ENCODE measurements around the gene ZNF383. TPM values are rescaled to one million over a fixed set of nuclear protein-coding genes. Genes with fewer than 3 reads are reported as not detected.

ZNF383 gene
- total and polyA plus RNA-seq, 9 of the 15 experiments (the other 6 are each of a cell fraction or from before 2014, with no cell fraction given) = 2.0 to 8.2 (median 5.3) TPM

DNA sequence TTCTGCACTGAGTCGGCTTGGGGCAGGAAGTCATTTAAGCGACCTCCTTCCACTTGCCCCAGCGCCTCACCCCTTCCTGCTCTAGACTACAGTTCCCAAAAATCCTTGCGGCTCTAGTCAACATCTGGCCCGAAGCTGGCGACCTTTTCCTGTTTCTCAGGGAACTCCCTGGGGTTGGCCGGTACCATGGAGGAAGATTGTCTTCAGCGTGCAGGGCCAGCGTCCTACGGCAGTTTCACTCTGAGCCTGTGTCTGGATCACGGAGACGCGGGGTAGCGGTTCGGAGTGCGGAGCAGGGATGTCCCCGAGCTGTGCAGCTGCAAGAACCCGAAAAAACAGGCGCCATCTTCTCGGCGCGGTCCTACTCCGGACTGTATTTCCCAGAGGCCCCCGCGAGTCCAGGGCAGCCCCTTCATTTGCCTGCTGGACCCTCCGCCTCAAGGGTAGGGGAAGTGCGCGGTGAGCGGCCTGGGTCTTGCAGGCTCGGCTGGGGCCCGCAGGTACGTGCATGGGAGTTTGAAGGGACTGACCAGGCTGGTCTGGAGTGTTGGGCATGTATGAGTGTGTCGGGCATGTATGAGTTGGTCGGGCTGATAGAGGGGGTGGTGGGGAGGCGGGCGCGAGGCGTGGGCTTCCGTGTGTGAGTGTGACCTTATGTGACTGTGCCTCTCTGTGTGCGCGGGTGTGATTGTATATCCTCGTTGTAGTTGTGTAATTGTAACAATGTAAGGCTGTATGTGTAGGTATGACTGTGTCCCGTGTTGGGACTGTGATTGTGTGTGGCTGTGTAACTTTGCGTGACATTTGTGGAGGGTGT lies at the start of gene ZNF383 (continued):
- TF ChIP-seq KLF13 (tag; IDR thresholded peaks at IDR 0.05; ENCODE audit: borderline replicate concordance, low read depth) = peak; percentile 51; the same call in 1 of the 2 replicates
- no peak for TF ChIP-seq GTF2E2 (tag; IDR thresholded peaks at IDR 0.05)
- TF ChIP-seq, protein P1, sequence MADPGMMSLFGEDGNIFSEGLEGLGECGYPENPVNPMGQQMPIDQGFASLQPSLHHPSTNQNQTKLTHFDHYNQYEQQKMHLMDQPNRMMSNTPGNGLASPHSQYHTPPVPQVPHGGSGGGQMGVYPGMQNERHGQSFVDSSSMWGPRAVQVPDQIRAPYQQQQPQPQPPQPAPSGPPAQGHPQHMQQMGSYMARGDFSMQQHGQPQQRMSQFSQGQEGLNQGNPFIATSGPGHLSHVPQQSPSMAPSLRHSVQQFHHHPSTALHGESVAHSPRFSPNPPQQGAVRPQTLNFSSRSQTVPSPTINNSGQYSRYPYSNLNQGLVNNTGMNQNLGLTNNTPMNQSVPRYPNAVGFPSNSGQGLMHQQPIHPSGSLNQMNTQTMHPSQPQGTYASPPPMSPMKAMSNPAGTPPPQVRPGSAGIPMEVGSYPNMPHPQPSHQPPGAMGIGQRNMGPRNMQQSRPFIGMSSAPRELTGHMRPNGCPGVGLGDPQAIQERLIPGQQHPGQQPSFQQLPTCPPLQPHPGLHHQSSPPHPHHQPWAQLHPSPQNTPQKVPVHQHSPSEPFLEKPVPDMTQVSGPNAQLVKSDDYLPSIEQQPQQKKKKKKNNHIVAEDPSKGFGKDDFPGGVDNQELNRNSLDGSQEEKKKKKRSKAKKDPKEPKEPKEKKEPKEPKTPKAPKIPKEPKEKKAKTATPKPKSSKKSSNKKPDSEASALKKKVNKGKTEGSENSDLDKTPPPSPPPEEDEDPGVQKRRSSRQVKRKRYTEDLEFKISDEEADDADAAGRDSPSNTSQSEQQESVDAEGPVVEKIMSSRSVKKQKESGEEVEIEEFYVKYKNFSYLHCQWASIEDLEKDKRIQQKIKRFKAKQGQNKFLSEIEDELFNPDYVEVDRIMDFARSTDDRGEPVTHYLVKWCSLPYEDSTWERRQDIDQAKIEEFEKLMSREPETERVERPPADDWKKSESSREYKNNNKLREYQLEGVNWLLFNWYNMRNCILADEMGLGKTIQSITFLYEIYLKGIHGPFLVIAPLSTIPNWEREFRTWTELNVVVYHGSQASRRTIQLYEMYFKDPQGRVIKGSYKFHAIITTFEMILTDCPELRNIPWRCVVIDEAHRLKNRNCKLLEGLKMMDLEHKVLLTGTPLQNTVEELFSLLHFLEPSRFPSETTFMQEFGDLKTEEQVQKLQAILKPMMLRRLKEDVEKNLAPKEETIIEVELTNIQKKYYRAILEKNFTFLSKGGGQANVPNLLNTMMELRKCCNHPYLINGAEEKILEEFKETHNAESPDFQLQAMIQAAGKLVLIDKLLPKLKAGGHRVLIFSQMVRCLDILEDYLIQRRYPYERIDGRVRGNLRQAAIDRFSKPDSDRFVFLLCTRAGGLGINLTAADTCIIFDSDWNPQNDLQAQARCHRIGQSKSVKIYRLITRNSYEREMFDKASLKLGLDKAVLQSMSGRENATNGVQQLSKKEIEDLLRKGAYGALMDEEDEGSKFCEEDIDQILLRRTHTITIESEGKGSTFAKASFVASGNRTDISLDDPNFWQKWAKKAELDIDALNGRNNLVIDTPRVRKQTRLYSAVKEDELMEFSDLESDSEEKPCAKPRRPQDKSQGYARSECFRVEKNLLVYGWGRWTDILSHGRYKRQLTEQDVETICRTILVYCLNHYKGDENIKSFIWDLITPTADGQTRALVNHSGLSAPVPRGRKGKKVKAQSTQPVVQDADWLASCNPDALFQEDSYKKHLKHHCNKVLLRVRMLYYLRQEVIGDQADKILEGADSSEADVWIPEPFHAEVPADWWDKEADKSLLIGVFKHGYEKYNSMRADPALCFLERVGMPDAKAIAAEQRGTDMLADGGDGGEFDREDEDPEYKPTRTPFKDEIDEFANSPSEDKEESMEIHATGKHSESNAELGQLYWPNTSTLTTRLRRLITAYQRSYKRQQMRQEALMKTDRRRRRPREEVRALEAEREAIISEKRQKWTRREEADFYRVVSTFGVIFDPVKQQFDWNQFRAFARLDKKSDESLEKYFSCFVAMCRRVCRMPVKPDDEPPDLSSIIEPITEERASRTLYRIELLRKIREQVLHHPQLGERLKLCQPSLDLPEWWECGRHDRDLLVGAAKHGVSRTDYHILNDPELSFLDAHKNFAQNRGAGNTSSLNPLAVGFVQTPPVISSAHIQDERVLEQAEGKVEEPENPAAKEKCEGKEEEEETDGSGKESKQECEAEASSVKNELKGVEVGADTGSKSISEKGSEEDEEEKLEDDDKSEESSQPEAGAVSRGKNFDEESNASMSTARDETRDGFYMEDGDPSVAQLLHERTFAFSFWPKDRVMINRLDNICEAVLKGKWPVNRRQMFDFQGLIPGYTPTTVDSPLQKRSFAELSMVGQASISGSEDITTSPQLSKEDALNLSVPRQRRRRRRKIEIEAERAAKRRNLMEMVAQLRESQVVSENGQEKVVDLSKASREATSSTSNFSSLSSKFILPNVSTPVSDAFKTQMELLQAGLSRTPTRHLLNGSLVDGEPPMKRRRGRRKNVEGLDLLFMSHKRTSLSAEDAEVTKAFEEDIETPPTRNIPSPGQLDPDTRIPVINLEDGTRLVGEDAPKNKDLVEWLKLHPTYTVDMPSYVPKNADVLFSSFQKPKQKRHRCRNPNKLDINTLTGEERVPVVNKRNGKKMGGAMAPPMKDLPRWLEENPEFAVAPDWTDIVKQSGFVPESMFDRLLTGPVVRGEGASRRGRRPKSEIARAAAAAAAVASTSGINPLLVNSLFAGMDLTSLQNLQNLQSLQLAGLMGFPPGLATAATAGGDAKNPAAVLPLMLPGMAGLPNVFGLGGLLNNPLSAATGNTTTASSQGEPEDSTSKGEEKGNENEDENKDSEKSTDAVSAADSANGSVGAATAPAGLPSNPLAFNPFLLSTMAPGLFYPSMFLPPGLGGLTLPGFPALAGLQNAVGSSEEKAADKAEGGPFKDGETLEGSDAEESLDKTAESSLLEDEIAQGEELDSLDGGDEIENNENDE (IDR thresholded peaks at IDR 0.05; ENCODE audit: low read depth, low read length) = no peak
- TF ChIP-seq TBP (optimal IDR thresholded peaks at IDR 0.05; ENCODE audit: low read depth, low read length) = peak; percentile 77
- TF ChIP-seq HMG20B (CRISPR knock-in tag; IDR thresholded peaks at IDR 0.05) = no peak
- TF ChIP-seq TAF9B (IDR thresholded peaks at IDR 0.05; ENCODE audit: partially characterized antibody) = peak; percentile 69
- no peak for TF ChIP-seq RNF2 (IDR thresholded peaks at IDR 0.05)
- peak; percentile 91 for TF ChIP-seq PHF20 (IDR thresholded peaks at IDR 0.05; ENCODE audit: partially characterized antibody)
- peak; percentile 80; the same call in 1 of the 2 replicates for TF ChIP-seq ZBTB7A (IDR thresholded peaks at IDR 0.05; ENCODE audit: borderline replicate concordance, control insufficient read depth, low read depth, low read length)
- TF ChIP-seq, protein P2, sequence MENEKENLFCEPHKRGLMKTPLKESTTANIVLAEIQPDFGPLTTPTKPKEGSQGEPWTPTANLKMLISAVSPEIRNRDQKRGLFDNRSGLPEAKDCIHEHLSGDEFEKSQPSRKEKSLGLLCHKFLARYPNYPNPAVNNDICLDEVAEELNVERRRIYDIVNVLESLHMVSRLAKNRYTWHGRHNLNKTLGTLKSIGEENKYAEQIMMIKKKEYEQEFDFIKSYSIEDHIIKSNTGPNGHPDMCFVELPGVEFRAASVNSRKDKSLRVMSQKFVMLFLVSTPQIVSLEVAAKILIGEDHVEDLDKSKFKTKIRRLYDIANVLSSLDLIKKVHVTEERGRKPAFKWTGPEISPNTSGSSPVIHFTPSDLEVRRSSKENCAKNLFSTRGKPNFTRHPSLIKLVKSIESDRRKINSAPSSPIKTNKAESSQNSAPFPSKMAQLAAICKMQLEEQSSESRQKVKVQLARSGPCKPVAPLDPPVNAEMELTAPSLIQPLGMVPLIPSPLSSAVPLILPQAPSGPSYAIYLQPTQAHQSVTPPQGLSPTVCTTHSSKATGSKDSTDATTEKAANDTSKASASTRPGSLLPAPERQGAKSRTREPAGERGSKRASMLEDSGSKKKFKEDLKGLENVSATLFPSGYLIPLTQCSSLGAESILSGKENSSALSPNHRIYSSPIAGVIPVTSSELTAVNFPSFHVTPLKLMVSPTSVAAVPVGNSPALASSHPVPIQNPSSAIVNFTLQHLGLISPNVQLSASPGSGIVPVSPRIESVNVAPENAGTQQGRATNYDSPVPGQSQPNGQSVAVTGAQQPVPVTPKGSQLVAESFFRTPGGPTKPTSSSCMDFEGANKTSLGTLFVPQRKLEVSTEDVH (IDR thresholded peaks at IDR 0.05; ENCODE audit: low read depth, partially characterized antibody) = no peak
- TF ChIP-seq KDM5B (IDR thresholded peaks at IDR 0.05; ENCODE audit: insufficient replicate concordance, low read depth, low read length) = peak; percentile 78
- TF ChIP-seq NEUROD1 (IDR thresholded peaks at IDR 0.05; ENCODE audit: borderline replicate concordance, low read depth, low read length, partially characterized antibody) = peak; percentile 56
- no peak for TF ChIP-seq ZNF507 (tag; conservative IDR thresholded peaks at IDR 0.05)
